ENCODE results near the gene OR56A3.
"Not testable (repeated sequence)": the region's sequence is repeated elsewhere in the genome, so short reads cannot be mapped to it uniquely, and the experiment has no call there.

- TF ChIP-seq CTCF (conservative IDR thresholded peaks at IDR 0.05 in 1 of 2, IDR thresholded peaks at IDR 0.05 in 1 of 2; ENCODE audit: low read depth in 1 of 2, low read length in 2 of 2); EZH2 (IDR thresholded peaks at IDR 0.05; ENCODE audit: low read length, missing control alignments): not testable (repeated sequence)
These were observed 18.8 kb downstream of the OR56A3 start for GRCh38 chr11:5960704-5961320.

Data from fibroblast of lung (primary cell).